BE2C (cell line): ENCODE results near the gene DCP1A.

ENCODE experiments used
- DNase-seq: peaks from one replicate; pipeline ENCODE4 v3.0.0-alpha.2; 2020
- H3K27me3 ChIP-seq: fragments of 250-450 bp; sonication (Bioruptor Pico); 2 replicates; pipeline ENCODE4 v1.5.1; 2020; ENCODE audit warnings: mild to moderate bottlenecking
- H3K36me3 ChIP-seq: fragments of 250-450 bp; sonication (Bioruptor Pico); 2 replicates; pipeline ENCODE4 v1.5.1; 2020; ENCODE audit warnings: mild to moderate bottlenecking
- H3K4me1 ChIP-seq: fragments of 250-450 bp; sonication (Bioruptor Pico); 2 replicates; pipeline ENCODE4 v1.5.1; 2020
- H3K4me3 ChIP-seq: 2 replicates; pipeline ENCODE4 v1.5.1; 2011; ENCODE audit warnings: low read depth, low read length
- H3K9me3 ChIP-seq: fragments of 250-450 bp; sonication (Bioruptor Pico); 2 replicates; pipeline ENCODE4 v1.5.1; 2020
- TF ChIP-seq, protein P1 (sequence below): IDR thresholded peaks from 2 replicates; pipeline ENCODE4 v1.5.1; 2012; ENCODE audit warnings: mild to moderate bottlenecking, low read depth, low read length

The DCP1A gene

DNA sequence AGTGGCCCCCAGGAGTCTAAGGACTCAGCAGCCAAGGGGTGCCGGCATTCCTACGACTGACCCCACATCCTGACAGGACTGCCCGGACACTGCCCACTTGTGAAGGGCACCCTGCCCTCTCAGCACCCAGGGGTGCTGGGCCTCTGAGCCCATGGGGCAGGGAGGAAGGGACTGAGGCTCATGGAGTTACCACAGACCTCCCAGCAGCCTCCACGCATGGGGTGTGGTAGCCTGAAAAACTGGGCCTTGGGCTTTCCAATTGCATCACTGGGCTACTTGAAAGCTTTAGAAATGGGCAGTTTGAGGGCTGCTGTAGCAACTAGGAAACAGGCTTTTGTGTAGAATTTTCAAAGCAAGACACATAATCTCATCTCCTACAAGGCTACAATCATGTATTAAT, 104.7 kb downstream of the DCP1A start:
- TF ChIP-seq, protein P1, sequence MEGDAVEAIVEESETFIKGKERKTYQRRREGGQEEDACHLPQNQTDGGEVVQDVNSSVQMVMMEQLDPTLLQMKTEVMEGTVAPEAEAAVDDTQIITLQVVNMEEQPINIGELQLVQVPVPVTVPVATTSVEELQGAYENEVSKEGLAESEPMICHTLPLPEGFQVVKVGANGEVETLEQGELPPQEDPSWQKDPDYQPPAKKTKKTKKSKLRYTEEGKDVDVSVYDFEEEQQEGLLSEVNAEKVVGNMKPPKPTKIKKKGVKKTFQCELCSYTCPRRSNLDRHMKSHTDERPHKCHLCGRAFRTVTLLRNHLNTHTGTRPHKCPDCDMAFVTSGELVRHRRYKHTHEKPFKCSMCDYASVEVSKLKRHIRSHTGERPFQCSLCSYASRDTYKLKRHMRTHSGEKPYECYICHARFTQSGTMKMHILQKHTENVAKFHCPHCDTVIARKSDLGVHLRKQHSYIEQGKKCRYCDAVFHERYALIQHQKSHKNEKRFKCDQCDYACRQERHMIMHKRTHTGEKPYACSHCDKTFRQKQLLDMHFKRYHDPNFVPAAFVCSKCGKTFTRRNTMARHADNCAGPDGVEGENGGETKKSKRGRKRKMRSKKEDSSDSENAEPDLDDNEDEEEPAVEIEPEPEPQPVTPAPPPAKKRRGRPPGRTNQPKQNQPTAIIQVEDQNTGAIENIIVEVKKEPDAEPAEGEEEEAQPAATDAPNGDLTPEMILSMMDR: no peak
- Histone ChIP-seq H3K4me3 (no peak overlapping the region), H3K27me3 (no peaks in the 10 kb centered on the region), H3K36me3 (peaks cover 43% of the 10 kb centered on the region), H3K4me1 (no peaks in the 10 kb centered on the region), H3K9me3 (no peaks in the 10 kb centered on the region)
- no peak for DNase-seq

DNA sequence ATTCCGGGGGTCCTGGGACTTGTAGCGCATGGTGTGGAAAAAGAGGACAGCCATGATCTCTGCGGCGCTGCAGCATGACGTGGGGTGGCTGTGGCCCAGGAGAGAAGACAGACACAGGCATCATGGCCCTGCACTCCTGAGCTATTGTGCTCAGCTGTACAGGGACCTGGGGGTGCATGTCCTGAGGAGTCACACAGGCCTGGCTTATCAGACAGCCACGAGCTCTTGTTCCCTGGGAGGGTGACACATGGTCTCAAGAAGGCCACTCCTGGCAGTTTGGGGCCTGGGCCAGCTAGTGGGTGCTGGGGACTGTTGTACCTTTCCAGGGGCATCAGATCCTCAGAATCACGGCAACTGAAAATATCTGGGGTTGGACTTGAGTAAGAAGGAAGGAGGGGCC, 105.2 kb downstream of the DCP1A start:
- Histone ChIP-seq H3K36me3 (peaks cover 43% of the 10 kb centered on the region), H3K4me3 (no peak overlapping the region), H3K9me3 (no peaks in the 10 kb centered on the region), H3K27me3 (no peaks in the 10 kb centered on the region), H3K4me1 (no peaks in the 10 kb centered on the region)
- DNase-seq: no peak
- TF ChIP-seq, protein P1: no peak

DNA sequence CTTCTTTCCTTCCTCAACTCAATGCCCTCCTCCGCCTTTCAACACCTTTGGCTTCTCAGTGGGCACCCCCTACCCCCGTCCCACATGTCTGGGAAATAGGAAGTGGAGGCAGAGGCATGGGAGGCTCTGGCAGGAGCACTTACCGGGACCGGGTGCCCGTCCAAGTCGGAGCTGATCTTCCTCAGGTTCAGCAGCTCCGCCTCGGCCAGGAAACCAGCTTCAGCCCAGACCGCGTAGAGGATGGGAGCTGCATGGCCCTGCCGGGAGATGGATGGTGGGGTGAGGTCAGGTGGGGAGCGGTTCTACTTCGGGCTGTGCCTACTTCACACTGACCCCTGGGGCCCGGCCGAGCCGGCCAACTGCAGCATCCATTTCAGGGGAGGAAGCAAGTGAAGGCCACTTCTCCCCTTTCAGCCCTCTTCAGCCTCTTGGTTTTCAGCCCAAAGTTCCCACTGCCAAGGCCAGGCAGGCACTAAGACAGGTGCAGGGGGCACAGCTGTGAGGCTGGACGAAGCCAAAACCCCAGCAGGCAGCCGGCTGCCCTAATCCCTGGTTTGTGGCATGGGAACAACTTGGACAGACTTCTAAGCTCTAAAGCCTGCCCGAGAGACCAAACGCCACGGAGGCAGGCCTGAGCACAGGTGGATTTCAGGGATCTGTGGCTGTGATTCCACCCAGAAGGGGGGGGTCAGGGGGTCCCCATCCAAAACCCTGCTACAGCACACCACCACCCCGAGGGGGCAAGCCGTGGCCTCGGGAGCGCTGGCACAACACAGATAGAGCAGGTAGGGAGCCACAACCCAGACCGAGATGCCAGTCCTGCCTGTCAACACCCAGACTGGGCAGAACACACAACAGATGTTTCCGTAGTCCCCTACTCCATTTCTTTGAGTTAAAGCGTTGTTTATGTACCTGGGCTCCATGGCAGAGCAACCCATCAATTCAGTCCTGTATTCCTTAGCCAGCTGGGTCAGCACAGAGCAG, 106.1 kb downstream of the DCP1A start:
- H3K36me3 ChIP-seq: peaks cover 48% of the 10 kb centered on the region
- H3K4me3 ChIP-seq: no peak overlapping the region
- no peaks in the 10 kb centered on the region for H3K4me1 ChIP-seq
- TF ChIP-seq, protein P1: no peak
- H3K9me3 ChIP-seq: no peaks in the 10 kb centered on the region
- DNase-seq: no peak
- H3K27me3 ChIP-seq: no peaks in the 10 kb centered on the region

DNA sequence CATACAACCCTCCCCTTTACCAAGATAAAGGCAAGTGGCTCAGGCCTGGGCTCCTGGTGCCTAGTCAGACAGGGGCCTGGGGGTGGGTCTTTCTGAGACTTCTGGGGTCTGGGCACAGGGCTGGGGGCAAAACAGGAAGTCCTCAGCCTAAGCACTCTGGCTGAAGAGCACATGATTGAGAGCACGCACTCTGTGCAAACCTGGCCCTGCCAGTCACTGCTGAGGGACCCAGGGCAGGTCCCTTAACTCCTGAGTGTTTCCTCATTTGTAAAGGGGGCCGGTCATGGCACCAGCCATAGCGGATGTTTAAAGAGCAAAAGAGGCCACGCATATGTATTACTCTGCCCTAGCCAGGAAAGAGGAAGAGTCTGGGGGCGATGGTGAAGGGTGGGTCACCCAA, 107.5 kb downstream of the DCP1A start:
- TF ChIP-seq, protein P1: no peak
- no peak for DNase-seq
- H3K9me3 ChIP-seq: no peaks in the 10 kb centered on the region
- H3K4me1 ChIP-seq: no peaks in the 10 kb centered on the region
- no peaks in the 10 kb centered on the region for H3K27me3 ChIP-seq
- H3K36me3 ChIP-seq: peaks cover 57% of the 10 kb centered on the region
- no peak overlapping the region for H3K4me3 ChIP-seq

DNA sequence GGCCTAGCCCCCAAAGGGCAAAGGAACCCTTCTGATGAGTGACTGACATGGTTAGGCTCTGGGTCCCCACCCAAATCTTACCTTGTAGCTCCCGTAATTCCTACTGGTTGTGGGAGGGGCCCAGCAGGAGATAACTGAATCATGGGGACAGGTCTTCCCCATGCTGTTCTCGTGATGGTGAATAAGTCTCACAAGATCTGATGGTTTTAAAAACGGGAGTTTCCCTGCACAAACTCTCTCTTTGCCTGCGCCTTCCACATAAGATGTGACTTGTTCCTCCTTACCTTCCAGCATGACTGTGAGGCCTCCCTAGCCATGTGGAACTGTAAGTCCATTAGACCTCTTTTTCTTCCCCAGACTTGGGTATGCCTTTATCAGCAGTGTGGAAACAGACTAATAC, 108.5 kb downstream of the DCP1A start:
- no peaks in the 10 kb centered on the region for H3K9me3 ChIP-seq
- H3K4me1 ChIP-seq: no peaks in the 10 kb centered on the region
- TF ChIP-seq, protein P1: no peak
- DNase-seq: no peak
- H3K27me3 ChIP-seq: no peaks in the 10 kb centered on the region
- peaks cover 65% of the 10 kb centered on the region for H3K36me3 ChIP-seq
- H3K4me3 ChIP-seq: no peak overlapping the region
